Muscle of leg (tissue), 11 donors: Measurements from ENCODE around the gene RSPO1. TPM values are rescaled to one million over a fixed set of nuclear protein-coding genes. Genes with fewer than 3 reads are reported as not detected.
A peak's percentile ranks its signal among the peaks of the same experiment; 100 is the strongest.

Experiments
- DNase-seq: peaks from one replicate; pipeline ENCODE4 v3.0.0; 2013
- H3K27ac ChIP-seq: one replicate; pipeline ENCODE4 v1.5.1; 2013; ENCODE audit warnings: mild to moderate bottlenecking, low read length, control low read depth
- H3K27me3 ChIP-seq: one replicate; pipeline ENCODE4 v1.6.1; 2013; ENCODE audit warnings: low read length; ENCODE audit not compliant: control insufficient read depth, insufficient read depth
- H3K36me3 ChIP-seq: one replicate; pipeline ENCODE4 v1.6.1; 2013; ENCODE audit warnings: low read length; ENCODE audit not compliant: control insufficient read depth, insufficient read depth
- H3K4me1 ChIP-seq: one replicate; pipeline ENCODE4 v1.6.1; 2013; ENCODE audit warnings: low read length; ENCODE audit not compliant: control insufficient read depth, insufficient read depth
- H3K4me3 ChIP-seq: one replicate; pipeline ENCODE4 v1.5.1; 2013; ENCODE audit warnings: low read length, control low read depth
- H3K9me3 ChIP-seq: replicated peaks from 2 replicates; pipeline ENCODE4 v1.6.1; 2013; ENCODE audit warnings: low read depth, low read length; ENCODE audit not compliant: control insufficient read depth
- WGBS: methylation state at CpG from one replicate; pipeline ENCODE4 v1.1.5; 2013; ENCODE audit warnings: missing lambda C conversion rate; ENCODE audit not compliant: insufficient coverage; 5-methylcytosine and 5-hydroxymethylcytosine counted together
- polyA plus RNA-seq, 8 donors: library from polyadenylated mRNA; unstranded; fragments of 120-200 nt; gene quantifications; one replicate each; pipeline versions ENCODE4 v1.2.1 to v1.2.3, GENCODE V29; 2013; ENCODE audit warnings: inconsistent platforms in 1 of 8, low replicate concordance in 1 of 8; ENCODE audit not compliant: insufficient read length in 8 of 8, insufficient read depth in 1 of 8
- total RNA-seq: library from RNA; stranded (reverse); fragments of 120-200 nt; gene quantifications from one replicate; pipeline ENCODE4 v1.2.4, GENCODE V29; 2013

RSPO1 gene
- total and polyA plus RNA-seq, 9 donors: 0.05 to 2.0 (median 0.07) TPM; not detected in 5

DNA sequence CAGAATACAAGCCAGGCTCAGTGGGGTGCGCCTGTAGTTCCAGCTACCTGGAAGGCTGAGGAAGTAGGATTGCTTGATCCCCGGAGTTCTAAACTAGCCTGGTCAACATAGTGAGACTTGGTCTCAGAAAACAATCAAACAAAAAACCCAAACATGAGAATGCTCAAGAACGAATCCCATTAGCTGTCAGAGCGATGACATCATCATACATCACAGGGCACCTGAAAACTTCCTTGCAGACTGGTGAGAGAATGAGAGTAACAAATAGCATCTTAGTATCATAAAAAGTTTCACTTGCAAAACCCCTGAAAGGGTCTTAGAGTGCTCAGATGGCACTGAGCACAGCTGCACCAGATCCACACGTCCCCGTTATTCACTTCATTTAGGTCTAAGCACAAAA, 36.6 kb upstream of the RSPO1 start:
- 50% methylated on average over 2 of the region's 6 CpGs for WGBS
- DNase-seq: no peak

DNA sequence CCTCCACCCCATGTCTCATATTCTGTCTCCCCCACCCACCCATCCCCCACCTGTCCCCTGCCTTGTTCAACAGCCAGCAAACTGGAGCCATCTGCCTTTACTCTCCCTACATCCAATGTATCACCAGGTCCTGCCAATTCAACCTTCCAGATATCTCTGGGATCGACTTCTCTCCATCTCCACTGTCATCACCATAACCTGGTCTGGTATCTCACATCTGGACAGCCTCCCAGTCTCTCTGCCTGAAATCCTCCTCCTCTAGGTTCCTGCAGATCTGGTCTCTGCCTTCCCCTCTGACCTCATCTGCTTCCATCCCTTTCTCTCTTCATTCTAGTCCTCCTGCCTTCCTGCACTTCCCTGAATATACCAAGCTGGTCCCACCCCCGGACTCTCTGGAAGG, 35.4 kb upstream of the RSPO1 start:
- DNase-seq: no peak
- H3K27me3 ChIP-seq: peaks cover 25% of the 10 kb centered on the region
- H3K36me3 ChIP-seq: no peaks in the 10 kb centered on the region
- no peaks in the 10 kb centered on the region for H3K9me3 ChIP-seq
- H3K27ac ChIP-seq: no peak overlapping the region
- no peak overlapping the region for H3K4me3 ChIP-seq
- 77% methylated on average over 1 of the region's 2 CpGs for WGBS
- peaks cover 12% of the 10 kb centered on the region for H3K4me1 ChIP-seq

More for the DNA sequence above, 36.6 kb upstream of the RSPO1 start:
- H3K4me1 ChIP-seq: peaks cover 22% of the 10 kb centered on the region
- H3K27ac ChIP-seq: no peak overlapping the region
- H3K27me3 ChIP-seq: peaks cover 26% of the 10 kb centered on the region
- H3K9me3 ChIP-seq: no peaks in the 10 kb centered on the region
- no peak overlapping the region for H3K4me3 ChIP-seq
- H3K36me3 ChIP-seq: no peaks in the 10 kb centered on the region

DNA sequence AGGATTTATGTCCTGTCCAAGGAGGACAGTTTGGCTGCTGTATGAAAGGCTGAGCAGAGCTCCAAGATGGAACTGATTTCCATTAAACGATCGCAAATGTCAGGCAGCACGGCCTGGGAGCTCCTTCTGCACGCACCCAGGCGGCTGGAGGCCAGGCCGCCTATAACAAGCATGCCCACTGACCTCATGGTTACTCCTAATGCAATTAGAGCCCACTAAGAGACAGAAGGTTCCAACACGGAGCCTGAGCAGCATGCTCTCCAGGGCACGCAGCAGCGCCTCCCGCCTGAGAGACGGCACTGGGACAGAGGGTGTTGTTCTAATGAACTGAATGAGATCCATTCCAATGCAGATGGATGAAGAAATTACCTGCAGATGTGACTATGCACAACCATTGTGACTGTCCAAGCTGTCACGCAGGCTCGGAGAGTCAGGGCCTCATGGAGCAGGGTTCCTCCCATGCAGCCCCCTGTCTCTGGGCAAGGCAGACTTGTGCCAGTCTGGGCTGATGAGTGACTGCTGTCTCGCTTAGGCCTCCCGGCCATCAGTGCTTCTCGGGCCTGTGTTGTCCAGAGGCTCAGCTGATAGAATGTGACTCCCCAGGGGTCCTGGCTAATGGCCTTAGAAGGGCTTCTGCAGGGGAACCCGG, 32.5 kb upstream of the RSPO1 start:
- H3K9me3 ChIP-seq: no peaks in the 10 kb centered on the region
- no peak overlapping the region for H3K4me3 ChIP-seq
- no peaks in the 10 kb centered on the region for H3K36me3 ChIP-seq
- H3K27me3 ChIP-seq: peaks cover 21% of the 10 kb centered on the region
- H3K4me1 ChIP-seq: peaks cover 12% of the 10 kb centered on the region
- 10% methylated on average over 16 of the region's 17 CpGs for WGBS
- DNase-seq: peak; percentile 71
- H3K27ac ChIP-seq: no peak overlapping the region

DNA sequence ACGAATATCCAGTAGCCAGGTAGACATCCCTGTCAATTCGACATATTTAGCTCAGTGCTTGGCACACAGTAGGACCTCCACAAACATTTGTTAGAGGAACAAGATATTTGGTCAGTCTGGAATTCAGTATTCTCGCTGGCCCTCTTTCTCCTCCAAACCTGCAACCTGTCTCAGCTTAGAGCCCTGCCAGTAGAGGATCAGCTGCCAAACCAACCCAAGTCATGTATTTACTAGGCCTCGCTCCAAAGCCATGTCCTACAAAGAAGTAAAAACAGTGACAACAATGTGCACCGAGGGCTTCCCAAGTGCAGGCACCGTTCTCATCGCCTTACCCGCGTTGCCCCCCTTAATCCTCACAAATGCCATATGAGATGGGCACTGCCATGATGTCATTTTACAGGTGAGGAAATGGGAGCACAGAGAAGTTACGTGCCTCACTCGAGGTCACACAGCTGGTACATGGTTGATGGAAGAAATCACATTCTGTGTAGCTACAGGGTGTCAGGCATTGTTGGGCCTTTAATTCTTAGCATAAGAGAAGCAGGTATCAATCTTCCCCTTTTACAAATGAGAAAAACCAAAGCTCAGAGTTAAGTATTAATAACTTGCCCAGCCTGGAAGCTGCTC, 31.7 kb upstream of the RSPO1 start:
- peak; percentile 30 for DNase-seq
- peaks cover 17% of the 10 kb centered on the region for H3K27me3 ChIP-seq
- H3K27ac ChIP-seq: no peak overlapping the region
- H3K9me3 ChIP-seq: no peaks in the 10 kb centered on the region
- H3K4me3 ChIP-seq: no peak overlapping the region
- H3K4me1 ChIP-seq: peaks cover 15% of the 10 kb centered on the region
- H3K36me3 ChIP-seq: no peaks in the 10 kb centered on the region
- 62% methylated on average over 2 of the region's 11 CpGs for WGBS

DNA sequence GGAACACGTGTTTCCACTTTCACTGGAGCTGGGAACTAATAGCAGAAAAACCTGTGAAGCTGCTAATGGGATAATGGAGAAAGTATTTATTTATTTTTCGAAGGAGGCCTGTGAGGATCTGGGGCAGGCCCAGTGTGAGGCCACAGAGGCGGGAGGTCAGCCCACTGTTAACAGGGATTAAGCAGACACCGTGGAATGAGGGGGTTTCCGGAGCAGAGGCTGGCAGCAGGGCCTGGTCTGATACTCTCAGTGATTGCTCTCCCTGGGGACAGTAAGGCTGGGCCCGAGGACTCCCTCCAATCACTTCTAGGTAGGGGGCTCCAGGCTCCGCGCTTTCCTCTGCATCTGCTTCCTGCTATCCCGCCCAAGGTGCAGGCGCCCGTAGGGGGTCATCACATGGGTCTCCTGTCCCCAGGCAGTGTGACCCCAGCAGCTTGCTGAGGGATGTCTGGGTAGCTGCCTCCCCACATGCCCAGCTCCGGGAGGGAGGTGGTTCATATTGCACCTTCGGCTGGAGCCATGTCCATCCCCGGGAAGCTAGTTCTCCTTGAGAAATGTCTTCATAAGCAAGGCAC, 28.8 kb upstream of the RSPO1 start:
- H3K4me3 ChIP-seq: no peak overlapping the region
- H3K4me1 ChIP-seq: peaks cover 15% of the 10 kb centered on the region
- H3K27me3 ChIP-seq: peaks cover 16% of the 10 kb centered on the region
- H3K36me3 ChIP-seq: no peaks in the 10 kb centered on the region
- 31% methylated on average over 6 of the region's 14 CpGs for WGBS
- DNase-seq: no peak
- no peaks in the 10 kb centered on the region for H3K9me3 ChIP-seq
- H3K27ac ChIP-seq: no peak overlapping the region

DNA sequence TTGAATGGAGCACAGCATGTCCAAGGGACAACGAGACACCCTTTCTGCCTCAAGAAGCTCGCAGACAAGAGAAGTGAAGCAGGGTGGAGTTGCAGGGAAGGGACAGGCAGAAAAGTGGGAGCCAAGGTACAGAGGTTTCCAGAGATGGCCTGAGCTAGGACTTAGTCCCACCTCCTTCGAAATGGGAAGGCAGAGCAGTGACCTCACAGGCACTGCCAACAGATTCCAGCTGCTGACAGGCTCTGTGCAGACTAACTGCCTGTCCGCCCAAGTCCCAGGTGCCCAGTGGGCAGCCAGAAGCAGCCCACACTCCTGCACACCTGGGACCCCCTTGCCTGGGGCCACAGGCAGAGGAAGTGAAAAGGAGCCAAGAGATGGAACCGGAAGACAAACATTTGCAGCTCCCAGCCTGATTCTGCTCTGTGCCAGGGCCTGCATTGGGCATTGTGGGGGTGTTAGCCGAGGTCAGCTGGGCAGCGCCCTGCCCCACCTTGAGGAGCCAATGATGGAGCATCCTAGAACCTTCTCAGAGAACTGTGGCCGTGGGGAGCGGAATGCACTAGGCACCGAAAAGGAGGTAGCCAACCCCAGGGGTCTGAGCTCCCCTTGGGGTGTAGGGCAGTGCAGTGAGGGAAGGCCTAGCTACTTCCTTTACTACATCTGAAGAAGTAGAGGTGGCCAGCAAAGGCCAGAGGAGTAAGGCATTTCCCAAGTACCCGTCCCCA, 27.5 kb upstream of the RSPO1 start:
- Histone ChIP-seq H3K27me3 (peaks cover 15% of the 10 kb centered on the region), H3K36me3 (no peaks in the 10 kb centered on the region), H3K4me1 (peaks cover 13% of the 10 kb centered on the region), H3K4me3 (no peak overlapping the region), H3K27ac (no peak overlapping the region), H3K9me3 (no peaks in the 10 kb centered on the region)
- 66% methylated on average over 8 of the region's 11 CpGs for WGBS
- DNase-seq: no peak

DNA sequence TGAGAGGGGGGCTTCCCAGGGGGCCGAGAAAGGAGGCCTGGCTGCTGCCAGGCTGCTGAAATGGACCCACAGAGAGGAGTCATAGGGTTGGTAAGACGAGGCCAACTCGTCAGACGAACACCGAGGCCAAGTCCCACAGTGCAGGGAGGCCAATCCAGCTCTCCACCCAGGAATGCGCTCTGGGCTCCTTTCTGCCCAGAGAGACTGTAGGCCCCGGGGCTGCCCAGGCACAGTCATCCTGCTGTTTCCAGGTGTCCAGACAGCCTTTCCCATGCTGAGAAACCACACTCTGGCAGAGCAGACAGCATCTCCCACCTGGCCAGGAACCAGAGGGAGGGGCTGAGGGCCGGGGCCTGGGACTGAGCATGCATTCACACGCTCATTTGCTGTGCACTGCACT, 26.7 kb upstream of the RSPO1 start:
- H3K4me1 ChIP-seq: peaks cover 11% of the 10 kb centered on the region
- H3K36me3 ChIP-seq: no peaks in the 10 kb centered on the region
- DNase-seq: no peak
- no peak overlapping the region for H3K27ac ChIP-seq
- H3K27me3 ChIP-seq: peaks cover 17% of the 10 kb centered on the region
- no peaks in the 10 kb centered on the region for H3K9me3 ChIP-seq
- 38% methylated on average over 9 of the region's 9 CpGs for WGBS
- no peak overlapping the region for H3K4me3 ChIP-seq

DNA sequence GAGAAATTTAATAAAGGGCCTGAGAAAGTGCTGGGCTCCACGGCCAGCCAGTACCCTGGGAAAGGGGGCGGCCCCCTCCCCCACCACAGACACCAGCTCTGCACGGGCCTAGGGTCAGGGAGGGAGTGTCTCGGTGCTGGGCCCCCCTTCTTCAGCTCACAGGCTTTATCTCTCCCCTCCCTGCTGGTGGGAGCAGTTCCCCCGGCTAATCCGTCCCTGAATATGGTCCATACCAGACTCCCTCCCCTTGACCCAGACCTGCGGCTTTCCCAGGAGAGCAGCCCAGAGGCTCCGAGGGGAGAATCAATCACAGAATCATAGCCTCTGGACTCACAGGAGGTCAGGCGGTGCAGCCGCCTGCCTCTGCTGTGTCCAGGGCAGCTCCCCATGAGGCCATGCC, 26.0 kb upstream of the RSPO1 start:
- Histone ChIP-seq H3K4me3 (no peak overlapping the region), H3K4me1 (peaks cover 9% of the 10 kb centered on the region), H3K36me3 (no peaks in the 10 kb centered on the region), H3K27ac (no peak overlapping the region), H3K9me3 (no peaks in the 10 kb centered on the region), H3K27me3 (peaks cover 21% of the 10 kb centered on the region)
- 24% methylated on average over 8 of the region's 10 CpGs for WGBS
- DNase-seq: no peak

DNA sequence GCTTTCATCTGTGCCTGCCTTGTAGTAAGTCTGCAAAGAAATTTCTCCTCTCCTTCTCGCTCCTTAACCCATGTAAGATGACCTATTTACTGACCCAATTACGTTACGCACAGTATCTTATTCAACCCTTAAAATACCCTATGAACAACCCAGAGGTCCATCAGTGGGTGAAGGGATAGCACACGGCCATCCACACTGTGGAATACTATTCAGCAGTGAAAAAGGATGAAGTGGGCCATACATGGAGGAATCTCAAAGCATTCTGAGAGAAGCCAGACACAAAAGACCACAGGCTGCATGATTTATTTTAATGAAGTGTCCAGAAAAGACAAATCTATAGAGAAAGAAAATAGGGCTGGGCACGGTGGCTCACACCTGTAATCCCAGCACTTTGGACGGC, 23.8 kb upstream of the RSPO1 start:
- no peaks in the 10 kb centered on the region for H3K36me3 ChIP-seq
- no peak for DNase-seq
- peaks cover 9% of the 10 kb centered on the region for H3K4me1 ChIP-seq
- no peak overlapping the region for H3K4me3 ChIP-seq
- peaks cover 22% of the 10 kb centered on the region for H3K27me3 ChIP-seq
- WGBS: no CpG with 5 or more reads among the region's 6 CpGs
- H3K9me3 ChIP-seq: no peaks in the 10 kb centered on the region
- H3K27ac ChIP-seq: no peak overlapping the region
